ENCODE results near the gene CAPZA3. TPM values are rescaled to one million over a fixed set of nuclear protein-coding genes. Genes with fewer than 3 reads are reported as not detected.

Gene CAPZA3
- polyA plus RNA-seq, 1 donor from 2014 or later, result not detected

- Histone ChIP-seq H3K9me2 (ENCODE audit: insufficient read depth, low read length) (no peaks in the 10 kb centered on the region), H3K9me3 (ENCODE audit: low read length) (no peaks in the 10 kb centered on the region), H3K27me3 (ENCODE audit: insufficient read depth, low read depth, low read length) (no peaks in the 10 kb centered on the region), H4K20me1 (ENCODE audit: insufficient read depth) (no peaks in the 10 kb centered on the region), H3K4me2 (ENCODE audit: low read length) (no peak overlapping the region), H3F3A (ENCODE audit: insufficient read depth, low read length, poor library complexity, severe bottlenecking) (no peaks in the 10 kb centered on the region), H3K36me3 (ENCODE audit: insufficient read depth, low read length) (no peaks in the 10 kb centered on the region), H2AFZ (ENCODE audit: low read depth, low read length) (no peak overlapping the region), H3K79me2 (replicated peaks; ENCODE audit: insufficient read depth, low read length) (no peaks in the 10 kb centered on the region), H3K4me3 (ENCODE audit: low read length) (no peak overlapping the region), H3K27ac (ENCODE audit: low read length) (no peak overlapping the region), H3K9ac (ENCODE audit: low read length) (no peak overlapping the region)
- TF ChIP-seq MXI1 (conservative IDR thresholded peaks at IDR 0.05; ENCODE audit: poor library complexity, severe bottlenecking), result no peak
- TF ChIP-seq TAF1 (IDR thresholded peaks at IDR 0.05; ENCODE audit: low read depth), result no peak
- TF ChIP-seq, protein P1, sequence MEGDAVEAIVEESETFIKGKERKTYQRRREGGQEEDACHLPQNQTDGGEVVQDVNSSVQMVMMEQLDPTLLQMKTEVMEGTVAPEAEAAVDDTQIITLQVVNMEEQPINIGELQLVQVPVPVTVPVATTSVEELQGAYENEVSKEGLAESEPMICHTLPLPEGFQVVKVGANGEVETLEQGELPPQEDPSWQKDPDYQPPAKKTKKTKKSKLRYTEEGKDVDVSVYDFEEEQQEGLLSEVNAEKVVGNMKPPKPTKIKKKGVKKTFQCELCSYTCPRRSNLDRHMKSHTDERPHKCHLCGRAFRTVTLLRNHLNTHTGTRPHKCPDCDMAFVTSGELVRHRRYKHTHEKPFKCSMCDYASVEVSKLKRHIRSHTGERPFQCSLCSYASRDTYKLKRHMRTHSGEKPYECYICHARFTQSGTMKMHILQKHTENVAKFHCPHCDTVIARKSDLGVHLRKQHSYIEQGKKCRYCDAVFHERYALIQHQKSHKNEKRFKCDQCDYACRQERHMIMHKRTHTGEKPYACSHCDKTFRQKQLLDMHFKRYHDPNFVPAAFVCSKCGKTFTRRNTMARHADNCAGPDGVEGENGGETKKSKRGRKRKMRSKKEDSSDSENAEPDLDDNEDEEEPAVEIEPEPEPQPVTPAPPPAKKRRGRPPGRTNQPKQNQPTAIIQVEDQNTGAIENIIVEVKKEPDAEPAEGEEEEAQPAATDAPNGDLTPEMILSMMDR (IDR thresholded peaks at IDR 0.05; ENCODE audit: poor library complexity, severe bottlenecking), result no peak
- no peak for TF ChIP-seq EZH2 (IDR thresholded peaks at IDR 0.05; ENCODE audit: borderline replicate concordance, insufficient read depth, low read length, poor library complexity, severe bottlenecking)
- no peak for TF ChIP-seq EP300 (conservative IDR thresholded peaks at IDR 0.05; ENCODE audit: poor library complexity, severe bottlenecking)
- TF ChIP-seq SMC3 (conservative IDR thresholded peaks at IDR 0.05; ENCODE audit: poor library complexity), result no peak
- no peak for TF ChIP-seq POLR2AphosphoS5 (IDR thresholded peaks at IDR 0.05)
- TF ChIP-seq REST (IDR thresholded peaks at IDR 0.05; ENCODE audit: borderline replicate concordance), result no peak
Measured at GRCh38 chr12:18721452-18721851, 16.5 kb upstream of the CAPZA3 start.

GRCh38 chr12:18723752-18724151, 14.2 kb upstream of the CAPZA3 start:
- H3F3A ChIP-seq (ENCODE audit: insufficient read depth, low read length, poor library complexity, severe bottlenecking), result no peaks in the 10 kb centered on the region
- H3K4me3 ChIP-seq (ENCODE audit: low read length), result no peak overlapping the region
- H3K9me3 ChIP-seq (ENCODE audit: low read length), result no peaks in the 10 kb centered on the region
- H3K79me2 ChIP-seq (replicated peaks; ENCODE audit: insufficient read depth, low read length), result no peaks in the 10 kb centered on the region
- no peak overlapping the region for H2AFZ ChIP-seq (ENCODE audit: low read depth, low read length)
- no peak overlapping the region for H3K9ac ChIP-seq (ENCODE audit: low read length)
- H3K27ac ChIP-seq (ENCODE audit: low read length), result no peak overlapping the region
- no peak overlapping the region for H3K4me2 ChIP-seq (ENCODE audit: low read length)
- H3K36me3 ChIP-seq (ENCODE audit: insufficient read depth, low read length), result no peaks in the 10 kb centered on the region
- H3K27me3 ChIP-seq (ENCODE audit: insufficient read depth, low read depth, low read length), result no peaks in the 10 kb centered on the region
- H3K9me2 ChIP-seq (ENCODE audit: insufficient read depth, low read length), result no peaks in the 10 kb centered on the region
- no peaks in the 10 kb centered on the region for H4K20me1 ChIP-seq (ENCODE audit: insufficient read depth)
- TF ChIP-seq, protein P1 (IDR thresholded peaks at IDR 0.05; ENCODE audit: poor library complexity, severe bottlenecking), result no peak
- TF ChIP-seq POLR2AphosphoS5 (IDR thresholded peaks at IDR 0.05) (no peak), EZH2 (IDR thresholded peaks at IDR 0.05; ENCODE audit: borderline replicate concordance, insufficient read depth, low read length, poor library complexity, severe bottlenecking) (no peak), RAD21 (conservative IDR thresholded peaks at IDR 0.05) (no peak), REST (IDR thresholded peaks at IDR 0.05; ENCODE audit: borderline replicate concordance) (no peak), MXI1 (conservative IDR thresholded peaks at IDR 0.05; ENCODE audit: poor library complexity, severe bottlenecking) (no peak), SMC3 (conservative IDR thresholded peaks at IDR 0.05; ENCODE audit: poor library complexity) (no peak), EP300 (conservative IDR thresholded peaks at IDR 0.05; ENCODE audit: poor library complexity, severe bottlenecking) (no peak), TAF1 (IDR thresholded peaks at IDR 0.05; ENCODE audit: low read depth) (no peak)

Measured in neural cell (in vitro differentiated cells).